Right lobe of liver (tissue), 6 donors: ENCODE measurements around the gene HLA-DMB. TPM values are rescaled to one million over a fixed set of nuclear protein-coding genes. Genes with fewer than 3 reads are reported as not detected.

ENCODE experiments used
- ATAC-seq, 4 donors: fragments of 200-7000 bp; cut with Tn5 transposase; one replicate each; pipeline ENCODE4 v1.9.1; 2020; ENCODE audit warnings: mild to moderate bottlenecking in 4 of 4, moderate library complexity in 4 of 4
- DNase-seq, 3 donors: peaks; one replicate each; pipeline ENCODE4 v3.0.0-alpha.2; 2020
- H3K27ac ChIP-seq, 3 donors: fragments of 200-600 bp; one replicate each; pipeline ENCODE4 v1.8.0; 2022
- H3K27me3 ChIP-seq, 2 donors: fragments of 200-600 bp; one replicate each; pipeline ENCODE4 v1.8.0; 2022
- H3K36me3 ChIP-seq, 4 donors: fragments of 200-600 bp; sonication (generic) in 1 of 4; one replicate each; pipeline versions ENCODE4 v1.5.1 to v1.8.0; 2017 to 2022; ENCODE audit warnings: control low read depth in 1 of 4
- H3K4me1 ChIP-seq, 4 donors: fragments of 200-600 bp; sonication (generic) in 1 of 4; one replicate each; pipeline versions ENCODE4 v1.5.1 to v1.8.0; 2017 to 2022; ENCODE audit warnings: control low read depth in 1 of 4
- H3K4me3 ChIP-seq, 3 donors: fragments of 200-600 bp; one replicate each; pipeline ENCODE4 v1.8.0; 2022
- H3K9me3 ChIP-seq, 4 donors: fragments of 200-600 bp; sonication (generic) in 1 of 4; one replicate each; pipeline versions ENCODE4 v1.5.1 to v1.8.0; 2017 to 2022; ENCODE audit warnings: control low read depth in 1 of 4
- CTCF ChIP-seq, 4 donors: fragments of 200-600 bp in 3 of 4; fragments of 450-650 bp in 1 of 4; IDR thresholded peaks; one replicate each; pipeline versions ENCODE4 v1.5.1 to v1.8.0; 2016 to 2022; ENCODE audit warnings: antibody characterized with exemption in 4 of 4, mild to moderate bottlenecking in 2 of 4
- POLR2A ChIP-seq: fragments of 450-650 bp; IDR thresholded peaks from one replicate; pipeline ENCODE4 v1.6.1; 2017; ENCODE audit warnings: antibody characterized with exemption, mild to moderate bottlenecking
- WGBS: methylation state at CpG from one replicate; pipeline ENCODE4 v1.1.6; 2018; ENCODE audit warnings: low coverage, low lambda C conversion rate; ENCODE audit not compliant: insufficient coverage; ENCODE audit errors: missing lambda C conversion rate; 5-methylcytosine and 5-hydroxymethylcytosine counted together
- intact Hi-C, 2 donors: fragments of 100-400 bp; cut with DNase I; formaldehyde crosslinking; loops; one replicate each; pipeline versions ENCODE4 v1.11.2 to v1.14.1; 2022
- total RNA-seq, 6 experiments: library from RNA; depleted of rRNA in 2 of 6; stranded (reverse); fragments of >200 nt in 2 of 6; fragmentation: NEBNext Ultra II Directional in 3 of 6; extraction: Animal tissue kit (Norgen Biotek cat#: 25700) in 3 of 6; gene quantifications; one replicate each; pipeline versions ENCODE4 v1.1.0 to v1.2.4, GENCODE V29; 2016 to 2023
- donor health status: DM: no; HTN: yes; CAD: no.
- donor health status: DM: no; HTN: no; CAD: no.
- donor health status: DM: no; HTN: no; CAD: no.
- donor health status: DM: no; HTN: yes; CAD: no.
- donor health status: DM: no; HTN: yes; CAD: no.

The HLA-DMB gene
- total RNA-seq, 6 experiments from 2014 or later, result 1.8 to 22.0 (median 6.5) TPM

- H3K27me3 ChIP-seq, result no peaks in the 10 kb centered on the region
- H3K36me3 ChIP-seq, result peaks cover 44 to 78% (median 69%) of the 10 kb centered on the region in 4 donors
- peaks cover 0 to 59% (median 23%) of the 10 kb centered on the region in 4 donors for H3K4me1 ChIP-seq
- no peaks in the 10 kb centered on the region for H3K9me3 ChIP-seq
- peak overlapping the region in 2 of 3 donors; percentile 14 to 97 for H3K4me3 ChIP-seq
- intact Hi-C loops, result no loop called here
- DNase-seq (no peak), ATAC-seq (no peak)
- no peak overlapping the region for H3K27ac ChIP-seq
- TF ChIP-seq POLR2A, result no peak
- no peak for TF ChIP-seq CTCF (IDR thresholded peaks at IDR 0.05)
- 55% methylated on average over 5 of the region's 7 CpGs for WGBS
Observed at GRCh38 chr6:32976334-32977069, 35.7 kb upstream of the HLA-DMB start.

GRCh38 chr6:32975886-32976285 lies 35.1 kb upstream of the HLA-DMB start:
- Histone ChIP-seq H3K9me3 (no peaks in the 10 kb centered on the region), H3K4me1 (peaks cover 0 to 53% (median 22%) of the 10 kb centered on the region in 4 donors), H3K36me3 (peaks cover 37 to 72% (median 65%) of the 10 kb centered on the region in 4 donors), H3K27ac (no peak overlapping the region), H3K4me3 (peak overlapping the region in 2 of 3 donors; percentile 14 to 97), H3K27me3 (no peaks in the 10 kb centered on the region)
- ATAC-seq (no peak), DNase-seq (no peak)
- WGBS, result 28% methylated on average over 2 of the region's 2 CpGs
- TF ChIP-seq POLR2A, result no peak
- no peak for TF ChIP-seq CTCF (IDR thresholded peaks at IDR 0.05)
- intact Hi-C loops, result no loop called here

- H3K27ac ChIP-seq, result peak overlapping the region in 1 of 3 donors; percentile 81
- TF ChIP-seq CTCF (IDR thresholded peaks at IDR 0.05) (no peak), POLR2A (no peak)
- DNase-seq (no peak), ATAC-seq (no peak)
- intact Hi-C loops, result no loop called here
- WGBS, result 6% methylated on average over 5 of the region's 14 CpGs
- no peaks in the 10 kb centered on the region for H3K9me3 ChIP-seq
- H3K4me3 ChIP-seq, result peak overlapping the region; percentile 90 to 97 (median 95)
- H3K36me3 ChIP-seq, result peaks cover 28 to 60% (median 54%) of the 10 kb centered on the region in 4 donors
- no peaks in the 10 kb centered on the region for H3K27me3 ChIP-seq
- H3K4me1 ChIP-seq, result peaks cover 0 to 41% (median 20%) of the 10 kb centered on the region in 4 donors
Observed at GRCh38 chr6:32974541-32975308, 33.9 kb upstream of the HLA-DMB start.

GRCh38 chr6:32974016-32974333 lies 33.1 kb upstream of the HLA-DMB start:
- no peaks in the 10 kb centered on the region for H3K9me3 ChIP-seq
- intact Hi-C loops, result no loop called here
- H3K27me3 ChIP-seq, result no peaks in the 10 kb centered on the region
- ATAC-seq, result no peak
- 1% methylated on average over 4 of the region's 4 CpGs for WGBS
- H3K4me1 ChIP-seq, result peaks cover 0 to 40% (median 19%) of the 10 kb centered on the region in 4 donors
- peak overlapping the region in 1 of 3 donors; percentile 81 for H3K27ac ChIP-seq
- TF ChIP-seq CTCF (IDR thresholded peaks at IDR 0.05) (no peak), POLR2A (no peak)
- peaks cover 21 to 53% (median 47%) of the 10 kb centered on the region in 4 donors for H3K36me3 ChIP-seq
- no peak for DNase-seq
- peak overlapping the region; percentile 90 to 97 (median 95) for H3K4me3 ChIP-seq
